VCaP (cell line): ENCODE results near the gene SAMD14.

Experiments used
- H3K27ac ChIP-seq: fragments of 450-650 bp; 2 replicates; pipeline ENCODE4 v1.5.1; 2017
- TF ChIP-seq, protein P1 (sequence below): fragments of 450-650 bp; conservative IDR thresholded peaks from 2 replicates; pipeline ENCODE4 v1.5.1; 2017; ENCODE audit warnings: mild to moderate bottlenecking, moderate library complexity

Gene SAMD14

DNA sequence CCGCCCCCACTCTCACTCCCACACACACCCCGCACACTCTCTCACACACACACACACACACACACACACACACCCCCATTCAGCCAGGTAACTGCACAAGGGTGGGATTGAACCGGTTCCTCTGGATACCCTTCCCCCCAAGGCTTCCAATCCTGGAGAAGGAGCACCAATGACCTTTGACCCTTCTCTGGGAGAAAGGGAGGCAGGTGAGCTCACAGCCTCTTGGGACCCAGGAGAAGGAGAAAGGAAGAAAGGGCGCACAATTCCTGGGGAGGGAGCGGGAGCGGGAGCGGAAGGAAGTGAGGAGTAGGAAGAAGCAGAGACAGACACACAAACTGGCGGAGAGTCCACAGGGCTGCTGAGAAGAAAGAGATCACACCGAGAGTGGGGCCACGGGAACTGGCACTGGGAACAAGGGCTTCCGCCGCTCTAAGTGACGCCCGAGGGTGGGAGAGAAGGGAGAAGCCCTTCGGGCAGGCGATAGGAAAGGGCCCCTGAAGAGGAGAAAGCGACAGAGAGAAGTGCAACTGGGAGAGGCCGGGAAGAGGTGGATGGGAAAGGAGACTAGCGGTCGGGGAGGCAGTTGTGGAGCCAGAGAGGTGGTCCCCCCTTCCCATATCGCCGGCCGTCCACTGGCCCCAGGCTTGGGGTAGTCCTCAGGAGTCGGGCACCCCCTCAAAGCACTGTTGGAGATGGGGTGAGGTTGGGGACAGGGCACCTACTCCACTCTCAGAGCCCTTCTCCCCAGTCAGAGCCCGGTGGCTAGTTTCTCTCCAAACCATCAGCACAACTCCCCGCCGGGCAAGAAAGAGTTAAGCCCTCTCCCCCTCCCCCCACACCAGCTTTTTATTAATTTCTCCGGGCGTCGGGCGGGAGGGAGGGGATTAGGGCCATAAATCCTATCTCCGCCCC is 1.3 kb downstream of the SAMD14 start:
- TF ChIP-seq, protein P1, sequence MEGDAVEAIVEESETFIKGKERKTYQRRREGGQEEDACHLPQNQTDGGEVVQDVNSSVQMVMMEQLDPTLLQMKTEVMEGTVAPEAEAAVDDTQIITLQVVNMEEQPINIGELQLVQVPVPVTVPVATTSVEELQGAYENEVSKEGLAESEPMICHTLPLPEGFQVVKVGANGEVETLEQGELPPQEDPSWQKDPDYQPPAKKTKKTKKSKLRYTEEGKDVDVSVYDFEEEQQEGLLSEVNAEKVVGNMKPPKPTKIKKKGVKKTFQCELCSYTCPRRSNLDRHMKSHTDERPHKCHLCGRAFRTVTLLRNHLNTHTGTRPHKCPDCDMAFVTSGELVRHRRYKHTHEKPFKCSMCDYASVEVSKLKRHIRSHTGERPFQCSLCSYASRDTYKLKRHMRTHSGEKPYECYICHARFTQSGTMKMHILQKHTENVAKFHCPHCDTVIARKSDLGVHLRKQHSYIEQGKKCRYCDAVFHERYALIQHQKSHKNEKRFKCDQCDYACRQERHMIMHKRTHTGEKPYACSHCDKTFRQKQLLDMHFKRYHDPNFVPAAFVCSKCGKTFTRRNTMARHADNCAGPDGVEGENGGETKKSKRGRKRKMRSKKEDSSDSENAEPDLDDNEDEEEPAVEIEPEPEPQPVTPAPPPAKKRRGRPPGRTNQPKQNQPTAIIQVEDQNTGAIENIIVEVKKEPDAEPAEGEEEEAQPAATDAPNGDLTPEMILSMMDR = no peak
- H3K27ac ChIP-seq = peak overlapping the region; percentile 40; the same call in 1 of the 2 replicates

DNA sequence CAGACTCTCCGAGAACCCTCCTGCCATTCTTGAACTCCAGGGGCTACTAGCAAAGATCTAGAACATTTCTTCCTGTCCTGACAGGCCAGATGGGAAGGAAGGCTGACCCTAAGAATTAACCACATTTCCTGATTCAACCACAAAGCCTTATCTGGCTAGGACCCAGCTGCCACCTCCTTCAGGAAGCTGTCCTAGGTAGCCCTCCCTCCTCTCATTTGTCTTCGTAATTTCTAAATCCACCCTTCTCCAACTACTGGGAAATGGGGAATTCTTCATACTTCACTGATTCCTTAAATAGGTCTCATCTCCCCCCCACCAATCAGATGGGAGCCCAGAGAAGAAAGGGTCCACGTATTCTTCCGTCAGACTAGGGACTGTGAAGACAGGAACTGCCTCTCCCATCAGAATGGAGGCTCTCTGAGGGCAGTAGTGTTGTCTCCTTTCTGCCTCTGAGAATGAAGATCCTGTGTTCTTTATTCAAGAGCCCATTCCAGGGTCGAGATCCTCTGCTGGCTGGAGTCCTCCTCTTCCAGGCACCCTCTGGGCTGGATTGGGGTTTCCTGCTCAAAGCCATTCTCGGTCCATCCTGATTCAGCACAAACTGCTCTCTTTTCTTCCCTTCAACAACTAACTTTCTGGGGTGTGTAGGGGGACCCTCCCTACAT is 2.1 kb downstream of the SAMD14 start:
- TF ChIP-seq, protein P1 = no peak
- H3K27ac ChIP-seq = no peak overlapping the region

DNA sequence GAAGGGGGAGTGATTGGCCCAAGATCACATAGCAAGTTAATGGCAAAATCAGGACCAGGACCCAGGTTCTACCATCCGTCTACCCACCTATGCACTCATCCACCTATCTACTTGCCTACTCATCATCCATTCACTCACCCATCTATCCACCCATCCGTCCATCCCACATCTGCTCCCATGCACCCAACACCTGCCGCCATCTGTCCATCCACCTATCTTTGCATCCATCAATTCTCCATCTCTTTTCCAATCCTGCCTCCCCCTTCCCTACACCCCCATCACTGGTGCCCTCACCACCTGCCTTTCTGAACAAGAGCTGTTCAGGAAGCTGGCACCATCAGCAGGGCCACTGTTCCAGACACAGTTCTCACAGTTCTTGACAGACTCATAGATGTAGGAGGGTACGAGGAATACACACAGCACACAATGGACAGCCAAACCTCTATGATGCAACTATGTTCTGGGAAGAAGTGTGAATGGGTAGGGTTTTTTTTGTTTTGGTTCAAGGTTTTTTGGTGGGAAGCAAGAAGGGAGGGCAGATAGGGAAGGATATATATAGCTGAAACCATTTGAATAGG is 4.5 kb downstream of the SAMD14 start:
- H3K27ac ChIP-seq = no peak overlapping the region
- TF ChIP-seq, protein P1 = no peak

DNA sequence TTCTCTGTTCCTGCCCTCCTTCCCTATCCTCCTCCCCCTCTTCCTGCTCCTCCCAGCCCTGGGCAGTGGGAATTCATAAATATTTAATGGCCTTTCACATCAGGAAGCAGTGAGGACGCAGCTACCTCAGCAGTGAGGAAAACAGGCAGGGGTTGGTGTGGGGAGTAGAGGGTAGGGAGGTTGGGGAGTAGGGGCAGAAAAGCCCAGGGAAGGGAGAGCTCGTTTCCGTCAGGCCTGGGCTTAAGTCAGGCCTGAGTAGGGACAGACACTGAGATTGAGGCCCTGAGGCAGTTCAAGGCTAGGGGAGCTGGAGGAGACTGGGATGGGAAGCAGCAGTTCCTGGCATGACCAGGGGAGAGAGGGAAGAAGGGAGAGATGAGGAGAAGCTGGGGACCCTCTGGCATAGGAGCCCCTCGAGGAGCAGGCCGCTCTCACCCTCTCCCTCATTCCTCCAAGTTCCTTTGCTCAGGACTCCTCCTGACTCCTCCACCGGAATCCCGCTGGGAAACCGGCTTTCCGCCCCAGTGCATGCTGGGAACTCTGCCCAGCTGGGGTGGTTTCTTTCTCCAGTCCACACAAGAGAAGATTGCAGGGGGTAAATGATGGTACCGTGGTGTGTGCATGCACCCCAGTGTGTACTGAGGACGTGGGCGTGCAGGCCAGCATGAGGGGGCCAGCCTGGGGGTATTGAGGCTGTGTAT is 6.2 kb downstream of the SAMD14 start:
- TF ChIP-seq, protein P1 = no peak
- H3K27ac ChIP-seq = peak overlapping the region; percentile 69

DNA sequence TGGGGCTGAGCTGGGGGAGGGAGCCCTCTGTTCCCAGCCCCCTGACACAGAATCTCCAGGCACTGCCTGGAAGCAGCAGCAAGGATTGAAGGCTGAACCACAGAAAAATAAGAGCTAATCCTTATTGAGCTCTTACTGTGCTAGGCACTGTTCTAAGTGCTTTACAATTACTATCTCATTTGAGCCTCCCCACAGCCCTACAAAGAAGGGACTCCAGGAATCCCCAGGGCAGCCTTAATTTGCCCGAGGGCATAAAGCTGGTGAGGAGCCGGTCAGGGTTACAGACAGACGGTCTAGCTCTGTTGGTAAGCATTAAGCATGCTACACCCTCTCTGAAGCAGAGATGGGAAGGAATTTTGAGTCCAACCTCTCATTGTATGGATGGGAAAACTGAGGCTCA is 7.0 kb downstream of the SAMD14 start:
- peak overlapping the region; percentile 69 for H3K27ac ChIP-seq
- TF ChIP-seq, protein P1 = no peak

DNA sequence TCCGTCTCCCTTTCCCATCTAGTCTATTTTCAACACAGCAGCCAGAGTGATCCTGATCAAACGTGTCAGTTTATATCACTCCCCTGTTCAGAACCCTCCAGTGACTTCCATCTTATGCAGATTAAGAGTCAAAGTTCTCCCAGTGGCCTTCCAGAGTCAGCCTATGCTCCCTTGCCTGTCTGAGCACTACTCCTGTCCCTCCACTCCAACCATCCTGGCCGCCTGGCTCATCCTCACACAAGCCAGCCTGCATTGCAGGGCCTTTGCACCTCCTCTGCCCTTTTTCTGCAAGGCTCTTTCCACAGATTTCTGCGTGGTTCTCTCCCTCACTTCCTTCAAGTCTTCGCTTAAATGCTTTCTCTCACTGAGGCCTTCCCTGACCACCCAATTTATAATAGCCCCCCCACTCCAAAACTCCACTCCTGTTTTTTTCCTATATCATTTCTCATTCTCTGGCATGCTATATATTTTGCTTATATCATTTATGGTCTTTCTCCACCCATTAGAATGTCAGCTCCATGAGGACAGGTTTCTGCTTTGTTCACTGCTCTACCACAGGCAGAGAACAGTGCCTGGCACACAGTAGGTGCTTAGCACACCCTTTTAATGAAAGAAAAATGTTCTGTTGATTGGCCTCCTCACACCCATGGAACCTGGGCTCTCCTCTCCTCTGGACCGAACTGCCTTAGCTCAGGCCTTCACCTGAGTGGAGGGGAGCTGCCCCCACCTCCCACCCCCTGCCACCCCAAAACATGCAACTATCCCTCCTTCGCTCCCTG is 9.3 kb downstream of the SAMD14 start:
- no peak overlapping the region for H3K27ac ChIP-seq
- TF ChIP-seq, protein P1 = no peak
